DND-41 (cell line): ENCODE results near the gene FBXL19.

Experiments used
- ATAC-seq: fragments of 200-7000 bp; cut with Tn5 transposase; 3 replicates; pipeline ENCODE4 v1.9.1; 2021; ENCODE audit warnings: low read depth; ENCODE audit not compliant: insufficient read depth
- DNase-seq: peaks from one replicate; pipeline ENCODE4 v3.0.0-alpha.2; 2020
- H2AFZ ChIP-seq: 2 replicates; pipeline ENCODE4 v1.6.0; 2012; ENCODE audit warnings: low read depth, low read length
- H3K27ac ChIP-seq: 2 replicates; pipeline ENCODE4 v1.5.1; 2012; ENCODE audit warnings: low read length, inconsistent platforms
- H3K27me3 ChIP-seq: fragments of 200-600 bp; sonication (generic); 2 replicates; pipeline ENCODE4 v1.6.0; 2012; ENCODE audit warnings: low read length, mild to moderate bottlenecking, inconsistent platforms; ENCODE audit not compliant: insufficient read depth, poor library complexity
- H3K36me3 ChIP-seq: 2 replicates; pipeline ENCODE4 v1.5.1; 2012; ENCODE audit warnings: low read length, inconsistent platforms; ENCODE audit not compliant: insufficient read depth
- H3K4me1 ChIP-seq: 2 replicates; pipeline ENCODE4 v1.5.1; 2012; ENCODE audit warnings: mild to moderate bottlenecking, low read length; ENCODE audit not compliant: insufficient read depth
- H3K4me2 ChIP-seq: 2 replicates; pipeline ENCODE4 v1.6.0; 2012; ENCODE audit warnings: mild to moderate bottlenecking, moderate library complexity, low read length, inconsistent platforms; ENCODE audit not compliant: insufficient read depth
- H3K4me3 ChIP-seq, 2 experiments: fragments of 200-600 bp in 1 of 2; shearing (Covaris generic) in 1 of 2; 2 replicates each; pipeline ENCODE4 v1.5.1; 2012 to 2016; ENCODE audit warnings: inconsistent platforms in 2 of 2, low read length in 2 of 2, mild to moderate bottlenecking in 2 of 2, low read depth in 1 of 2, moderate library complexity in 1 of 2
- H3K79me2 ChIP-seq: 2 replicates; pipeline ENCODE4 v1.6.0; 2012; ENCODE audit warnings: low read length, inconsistent platforms; ENCODE audit not compliant: insufficient read depth
- H3K9ac ChIP-seq: 2 replicates; pipeline ENCODE4 v1.6.0; 2012; ENCODE audit warnings: low read depth, mild to moderate bottlenecking, inconsistent platforms, low read length, moderate library complexity
- H3K9me3 ChIP-seq: 2 replicates; pipeline ENCODE4 v1.5.1; 2012; ENCODE audit warnings: low read length, moderate library complexity, mild to moderate bottlenecking, inconsistent platforms; ENCODE audit not compliant: insufficient read depth, severe bottlenecking
- H4K20me1 ChIP-seq: 2 replicates; pipeline ENCODE4 v1.6.0; 2012; ENCODE audit warnings: low read length; ENCODE audit not compliant: insufficient read depth
- EZH2 ChIP-seq: IDR thresholded peaks from 3 replicates; pipeline ENCODE4 v1.6.1; 2012; ENCODE audit warnings: borderline replicate concordance, low read depth, mild to moderate bottlenecking, moderate library complexity, low read length, inconsistent platforms; ENCODE audit not compliant: severe bottlenecking
- TF ChIP-seq, protein P1 (sequence below): IDR thresholded peaks from 2 replicates; pipeline ENCODE4 v1.5.1; 2012; ENCODE audit warnings: borderline replicate concordance, low read length, moderate library complexity, mild to moderate bottlenecking; ENCODE audit not compliant: poor library complexity, severe bottlenecking; ENCODE audit errors: extremely low read depth

Gene FBXL19

DNA sequence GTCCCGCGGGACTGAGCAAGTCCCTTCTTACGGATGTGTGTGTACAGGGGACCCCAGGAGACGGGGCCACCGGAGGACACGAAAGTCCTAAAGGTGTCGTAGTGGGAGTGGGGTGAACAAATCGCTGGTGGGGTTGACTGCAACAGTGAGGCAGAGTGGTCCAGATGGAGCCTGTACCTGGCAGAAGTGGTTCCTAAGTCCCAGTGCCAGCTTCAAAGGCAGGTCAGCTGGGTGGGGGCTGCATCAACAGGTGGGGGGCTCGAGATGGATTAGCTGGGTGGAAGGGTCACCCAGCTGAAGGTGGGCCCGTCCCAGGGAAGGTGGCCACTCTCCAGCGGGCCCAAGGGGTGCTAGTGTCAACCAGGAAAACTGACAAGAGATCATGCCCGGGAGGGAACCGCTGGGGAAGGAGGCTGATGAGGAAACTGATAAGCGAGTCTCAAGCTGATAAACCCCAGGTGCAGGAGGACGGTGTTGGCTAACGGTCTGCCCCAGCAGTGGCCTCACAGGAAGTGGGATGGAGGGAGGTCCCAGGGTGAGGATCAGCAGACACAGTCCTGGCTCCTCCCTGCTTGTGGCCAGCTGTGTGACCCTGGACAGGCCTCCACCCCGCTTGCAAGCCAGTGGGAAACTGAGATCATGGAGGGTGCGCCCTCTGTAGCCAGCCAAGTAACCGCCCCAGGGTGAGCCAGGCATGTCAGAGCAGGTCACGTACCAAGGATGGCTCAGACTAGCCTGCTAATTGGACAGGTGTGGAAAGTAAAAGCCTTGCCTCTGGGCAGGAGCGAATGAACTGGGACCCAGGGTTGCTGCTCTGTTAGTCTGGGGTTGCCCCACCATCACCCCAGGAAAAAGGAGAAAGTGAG lies 26.5 kb downstream of the FBXL19 start:
- H3K79me2 ChIP-seq = no peaks in the 10 kb centered on the region
- peak; percentile 71 for ATAC-seq

DNA sequence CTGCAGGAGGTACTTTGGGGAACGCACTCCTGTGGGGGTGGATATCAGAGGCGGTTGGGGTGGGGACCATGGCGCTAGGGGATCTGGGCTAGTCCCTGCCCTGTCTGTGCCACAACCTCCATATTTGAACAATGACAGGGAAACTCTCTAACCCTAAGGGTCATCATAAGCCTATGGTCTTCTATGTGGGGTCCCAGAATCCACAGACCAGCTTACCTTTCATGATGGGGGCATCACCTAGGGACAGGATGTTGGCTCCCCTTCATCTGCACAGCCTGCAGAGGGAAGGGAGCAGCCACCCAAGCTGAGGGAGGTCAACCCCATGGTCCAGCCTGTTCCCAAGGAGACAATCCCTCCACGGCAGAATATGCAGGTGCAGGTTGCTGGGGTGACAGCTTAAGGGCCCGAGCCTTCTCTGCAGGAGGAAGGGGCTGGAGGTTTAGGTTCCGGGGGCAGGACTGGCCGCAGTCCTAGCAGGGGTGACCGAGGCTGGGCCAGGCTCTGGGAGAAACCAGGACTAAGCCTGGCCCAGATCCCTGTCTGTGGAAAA lies 27.2 kb downstream of the FBXL19 start:
- Histone ChIP-seq H3K27ac (peak overlapping the region; percentile 70), H3K4me2 (no peak overlapping the region), H3K36me3 (peaks cover 25% of the 10 kb centered on the region), H3K79me2 (no peaks in the 10 kb centered on the region), H3K9ac (no peak overlapping the region), H4K20me1 (no peaks in the 10 kb centered on the region), H3K27me3 (no peaks in the 10 kb centered on the region), H3K9me3 (no peaks in the 10 kb centered on the region), H3K4me1 (peaks cover 18% of the 10 kb centered on the region), H3K4me3 (no peak overlapping the region), H2AFZ (no peak overlapping the region)
- DNase-seq (no peak), ATAC-seq (no peak; the same call in 2 of the 3 replicates)
- TF ChIP-seq EZH2 = no peak
- TF ChIP-seq, protein P1, sequence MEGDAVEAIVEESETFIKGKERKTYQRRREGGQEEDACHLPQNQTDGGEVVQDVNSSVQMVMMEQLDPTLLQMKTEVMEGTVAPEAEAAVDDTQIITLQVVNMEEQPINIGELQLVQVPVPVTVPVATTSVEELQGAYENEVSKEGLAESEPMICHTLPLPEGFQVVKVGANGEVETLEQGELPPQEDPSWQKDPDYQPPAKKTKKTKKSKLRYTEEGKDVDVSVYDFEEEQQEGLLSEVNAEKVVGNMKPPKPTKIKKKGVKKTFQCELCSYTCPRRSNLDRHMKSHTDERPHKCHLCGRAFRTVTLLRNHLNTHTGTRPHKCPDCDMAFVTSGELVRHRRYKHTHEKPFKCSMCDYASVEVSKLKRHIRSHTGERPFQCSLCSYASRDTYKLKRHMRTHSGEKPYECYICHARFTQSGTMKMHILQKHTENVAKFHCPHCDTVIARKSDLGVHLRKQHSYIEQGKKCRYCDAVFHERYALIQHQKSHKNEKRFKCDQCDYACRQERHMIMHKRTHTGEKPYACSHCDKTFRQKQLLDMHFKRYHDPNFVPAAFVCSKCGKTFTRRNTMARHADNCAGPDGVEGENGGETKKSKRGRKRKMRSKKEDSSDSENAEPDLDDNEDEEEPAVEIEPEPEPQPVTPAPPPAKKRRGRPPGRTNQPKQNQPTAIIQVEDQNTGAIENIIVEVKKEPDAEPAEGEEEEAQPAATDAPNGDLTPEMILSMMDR = no peak

More for the DNA sequence above, 26.5 kb downstream of the FBXL19 start:
- H3K36me3 ChIP-seq = peaks cover 29% of the 10 kb centered on the region
- H3K9me3 ChIP-seq = no peaks in the 10 kb centered on the region
- DNase-seq = peak; percentile 75
- peaks cover 18% of the 10 kb centered on the region for H3K4me1 ChIP-seq
- no peak overlapping the region for H3K9ac ChIP-seq
- no peak overlapping the region for H3K4me2 ChIP-seq
- no peak for TF ChIP-seq EZH2
- TF ChIP-seq, protein P1 = no peak
- peak overlapping the region; percentile 70 for H3K27ac ChIP-seq
- H4K20me1 ChIP-seq = no peaks in the 10 kb centered on the region
- H3K27me3 ChIP-seq = no peaks in the 10 kb centered on the region
- H2AFZ ChIP-seq = no peak overlapping the region
- no peak overlapping the region for H3K4me3 ChIP-seq

DNA sequence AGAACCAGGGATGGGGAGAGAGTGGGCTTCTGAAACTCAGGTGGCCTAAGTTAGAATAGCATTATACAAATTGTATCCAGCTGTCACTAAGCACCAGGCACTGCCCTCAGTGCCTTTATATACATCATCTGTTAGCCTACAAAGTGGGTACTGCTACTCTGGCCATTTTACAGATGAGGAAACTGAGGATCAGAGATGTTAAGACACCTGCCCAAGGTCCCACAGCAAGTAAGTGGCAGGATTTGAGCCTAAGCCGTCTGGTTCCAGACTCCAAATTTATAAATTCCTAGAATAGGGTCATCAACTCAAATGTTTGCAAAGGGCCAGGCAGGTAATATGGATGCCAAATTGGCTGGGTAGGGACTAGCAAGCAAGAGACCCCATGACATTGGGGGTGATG lies 27.8 kb downstream of the FBXL19 start:
- H3K4me3 ChIP-seq = no peak overlapping the region
- H3K9ac ChIP-seq = no peak overlapping the region
- no peak for ATAC-seq
- H3K4me1 ChIP-seq = peaks cover 20% of the 10 kb centered on the region
- no peaks in the 10 kb centered on the region for H3K9me3 ChIP-seq
- no peak for DNase-seq
- H3K27me3 ChIP-seq = no peaks in the 10 kb centered on the region
- no peaks in the 10 kb centered on the region for H3K79me2 ChIP-seq
- H2AFZ ChIP-seq = no peak overlapping the region
- H4K20me1 ChIP-seq = no peaks in the 10 kb centered on the region
- peaks cover 20% of the 10 kb centered on the region for H3K36me3 ChIP-seq
- H3K4me2 ChIP-seq = no peak overlapping the region
- H3K27ac ChIP-seq = no peak overlapping the region
- TF ChIP-seq EZH2 = no peak
- TF ChIP-seq, protein P1 = no peak
